ENCODE results near the gene ASB2. TPM values are rescaled to one million over a fixed set of nuclear protein-coding genes. Genes with fewer than 3 reads are reported as not detected.

Gene ASB2

GRCh38 chr14:93888995-93889394, 87.4 kb downstream of the ASB2 start:
- H3K4me3 ChIP-seq (replicated peaks; ENCODE audit: insufficient read depth, low read length) = no peak overlapping the region
- DNase-seq (ENCODE audit: low read depth in 1 of 2, low spot score in 1 of 2) = no peak
- TF ChIP-seq SPI1 (IDR thresholded peaks at IDR 0.05; ENCODE audit: borderline replicate concordance, low read depth) = no peak
- no peak for TF ChIP-seq POLR2AphosphoS5 (IDR thresholded peaks at IDR 0.05; ENCODE audit: low read depth)
- no peak for TF ChIP-seq GABPA (IDR thresholded peaks at IDR 0.05; ENCODE audit: low read depth)
- no peak for TF ChIP-seq CTCF (IDR thresholded peaks at IDR 0.05; ENCODE audit: insufficient read depth, low read length)
- no peak for TF ChIP-seq REST (IDR thresholded peaks at IDR 0.05; ENCODE audit: insufficient replicate concordance, low read depth)
- H3K27me3 ChIP-seq (ENCODE audit: insufficient read depth, poor library complexity, severe bottlenecking) = peaks cover 16% of the 10 kb centered on the region
- H3K27ac ChIP-seq (replicated peaks) = no peak overlapping the region

GRCh38 chr14:93884950-93885349, 91.4 kb downstream of the ASB2 start:
- DNase-seq (ENCODE audit: low read depth in 1 of 2, low spot score in 1 of 2) = peak in 1 of 2 experiments; percentile 9
- Histone ChIP-seq H3K27me3 (ENCODE audit: insufficient read depth, poor library complexity, severe bottlenecking) (peaks cover 10% of the 10 kb centered on the region), H3K27ac (replicated peaks) (no peak overlapping the region), H3K4me3 (replicated peaks; ENCODE audit: insufficient read depth, low read length) (no peak overlapping the region)
- TF ChIP-seq POLR2AphosphoS5 (IDR thresholded peaks at IDR 0.05; ENCODE audit: low read depth) = peak; percentile 76
- TF ChIP-seq SPI1 (IDR thresholded peaks at IDR 0.05; ENCODE audit: borderline replicate concordance, low read depth) = no peak

Small RNAs within 50 kb of the gene (microRNA-seq; reads per million reads assigned to microRNA genes)
- not detected for gene MIR4506

All from HL-60 (cell line).